HG03159 (cell line): ENCODE measurements around the gene CH25H.

Source experiments
- ATAC-seq: cut with Tn5 transposase; IDR thresholded peaks from one replicate; pipeline ENCODE4 v1.9.1; 2021; ENCODE audit warnings: mild to moderate bottlenecking, moderate library complexity; ENCODE audit not compliant: unreplicated experiment

Gene CH25H

DNA sequence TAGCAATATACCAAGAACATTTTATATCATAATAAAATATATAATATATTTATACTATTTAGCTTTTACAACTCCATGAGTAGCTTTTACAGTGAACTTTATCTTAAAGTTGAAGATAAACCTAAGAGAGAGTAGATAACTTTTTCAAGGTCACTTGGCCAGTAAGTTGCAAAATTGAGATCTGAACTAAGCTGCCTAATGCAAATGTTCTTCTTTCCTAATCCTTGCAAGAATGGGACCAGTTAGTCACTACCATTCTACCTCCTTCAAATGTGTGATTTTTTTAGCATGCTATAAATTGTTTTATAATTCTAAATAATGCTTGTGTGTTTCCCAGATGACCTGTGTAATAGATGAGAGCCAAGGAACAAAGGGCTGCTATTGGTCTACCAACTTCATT lies 47.8 kb downstream of the CH25H start:
- ATAC-seq: no peak

DNA sequence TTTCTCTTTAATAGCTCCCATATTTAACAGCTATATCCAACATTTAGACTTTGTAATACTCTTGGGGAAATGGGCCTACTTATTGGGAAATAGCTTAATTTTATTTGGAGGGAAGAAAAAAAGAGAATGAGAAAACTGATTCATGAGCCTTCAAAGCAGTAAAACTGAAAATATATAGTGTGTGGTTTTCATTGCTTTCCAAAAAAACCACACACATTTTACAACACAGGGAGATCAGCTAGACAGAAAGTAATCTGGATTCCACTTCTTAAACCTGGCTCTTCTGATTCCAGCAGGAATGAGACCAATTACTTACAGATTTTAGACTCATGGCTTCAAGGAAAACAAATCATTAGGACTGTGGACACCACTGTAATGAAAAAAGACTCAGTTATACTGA lies 48.7 kb downstream of the CH25H start:
- no peak for ATAC-seq

DNA sequence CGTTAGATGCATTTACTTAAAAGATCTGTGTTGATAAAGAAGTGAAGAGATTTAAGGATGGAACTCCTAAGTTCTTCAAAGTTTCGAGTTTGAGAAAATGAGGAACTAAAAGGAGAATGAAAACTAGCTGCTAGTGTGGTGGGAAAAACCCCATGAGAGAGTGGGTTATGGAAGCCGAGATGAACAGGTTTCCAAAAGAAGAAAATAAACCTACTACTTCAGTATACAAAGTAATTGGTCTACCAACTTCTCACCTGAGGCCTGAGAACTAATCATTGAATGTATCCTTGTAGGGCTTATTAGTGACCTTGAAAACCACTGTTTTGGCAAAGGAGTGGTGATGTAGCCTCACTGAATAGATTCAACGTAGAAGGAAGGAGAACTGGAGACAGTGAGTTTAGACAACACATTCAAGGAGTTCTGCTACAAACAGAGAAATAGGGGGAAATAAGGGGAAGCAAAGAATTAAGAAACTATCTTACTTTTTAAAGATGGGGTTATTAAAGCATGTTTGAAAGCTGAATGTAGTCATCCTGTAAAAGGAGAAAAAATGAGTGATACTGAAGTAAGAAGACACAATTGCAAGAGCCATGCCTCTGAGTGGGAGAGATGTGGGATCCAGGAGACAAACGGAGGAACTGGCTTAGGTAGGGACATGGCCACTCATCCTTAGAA lies 50.8 kb downstream of the CH25H start:
- ATAC-seq: no peak
